Upper lobe of left lung (tissue), 4 donors: ENCODE results near the gene LRRIQ1.

Experiments used
- POLR2A ChIP-seq, 4 donors: fragments of 450-650 bp; IDR thresholded peaks; one replicate each; pipeline ENCODE4 v1.5.1; 2016 to 2017; ENCODE audit warnings: antibody characterized with exemption in 4 of 4, mild to moderate bottlenecking in 2 of 4
- POLR2AphosphoS5 ChIP-seq, 2 donors: sonication (generic); formaldehyde crosslinking; IDR thresholded peaks; one replicate each; pipeline ENCODE4 v1.5.1; 2017; ENCODE audit warnings: antibody characterized with exemption in 2 of 2
- TF ChIP-seq, protein P1 (sequence below), 6 experiments: fragments of 450-650 bp in 4 of 6; fragments of 200-600 bp in 2 of 6; sonication (generic) in 2 of 6; IDR thresholded peaks; one replicate each; pipeline ENCODE4 v1.5.1; 2016 to 2019; ENCODE audit warnings: antibody characterized with exemption in 6 of 6

- TF ChIP-seq, protein P1, sequence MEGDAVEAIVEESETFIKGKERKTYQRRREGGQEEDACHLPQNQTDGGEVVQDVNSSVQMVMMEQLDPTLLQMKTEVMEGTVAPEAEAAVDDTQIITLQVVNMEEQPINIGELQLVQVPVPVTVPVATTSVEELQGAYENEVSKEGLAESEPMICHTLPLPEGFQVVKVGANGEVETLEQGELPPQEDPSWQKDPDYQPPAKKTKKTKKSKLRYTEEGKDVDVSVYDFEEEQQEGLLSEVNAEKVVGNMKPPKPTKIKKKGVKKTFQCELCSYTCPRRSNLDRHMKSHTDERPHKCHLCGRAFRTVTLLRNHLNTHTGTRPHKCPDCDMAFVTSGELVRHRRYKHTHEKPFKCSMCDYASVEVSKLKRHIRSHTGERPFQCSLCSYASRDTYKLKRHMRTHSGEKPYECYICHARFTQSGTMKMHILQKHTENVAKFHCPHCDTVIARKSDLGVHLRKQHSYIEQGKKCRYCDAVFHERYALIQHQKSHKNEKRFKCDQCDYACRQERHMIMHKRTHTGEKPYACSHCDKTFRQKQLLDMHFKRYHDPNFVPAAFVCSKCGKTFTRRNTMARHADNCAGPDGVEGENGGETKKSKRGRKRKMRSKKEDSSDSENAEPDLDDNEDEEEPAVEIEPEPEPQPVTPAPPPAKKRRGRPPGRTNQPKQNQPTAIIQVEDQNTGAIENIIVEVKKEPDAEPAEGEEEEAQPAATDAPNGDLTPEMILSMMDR (IDR thresholded peaks at IDR 0.05) = no peak
- TF ChIP-seq POLR2AphosphoS5 (IDR thresholded peaks at IDR 0.05) (no peak), POLR2A (IDR thresholded peaks at IDR 0.05) (no peak)
These were observed 147.7 kb downstream of the LRRIQ1 start for GRCh38 chr12:85183855-85184254.
